Measurements from ENCODE around the gene ADIPOR2.

DNA sequence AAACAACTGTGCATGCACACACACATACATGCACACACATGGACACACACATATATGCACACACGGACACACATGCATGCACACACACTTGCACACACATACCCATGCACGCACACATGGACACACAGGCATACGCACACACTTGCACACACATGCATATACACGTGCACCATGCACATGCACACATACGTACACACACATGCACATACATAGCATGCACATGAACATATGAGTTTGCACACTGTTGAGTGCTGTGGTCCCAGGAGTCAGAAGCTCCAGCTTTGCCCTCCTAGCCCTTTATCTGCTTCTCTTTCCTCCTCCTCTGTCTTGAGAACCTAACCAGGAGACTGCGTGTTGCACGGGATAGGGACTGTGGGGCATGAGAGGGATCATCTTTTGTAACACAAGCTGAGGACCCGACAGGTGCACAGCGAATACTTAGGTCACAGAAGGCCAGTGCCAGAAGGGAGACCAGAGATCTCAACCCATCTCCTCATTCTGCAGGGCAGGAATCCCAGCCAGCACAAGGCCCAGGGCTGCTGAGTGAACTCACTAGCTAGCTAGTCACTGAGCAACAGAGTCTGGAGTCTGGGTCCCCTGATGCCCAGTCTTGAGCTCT is 126.0 kb downstream of the ADIPOR2 start:
- TF ChIP-seq, protein P1, sequence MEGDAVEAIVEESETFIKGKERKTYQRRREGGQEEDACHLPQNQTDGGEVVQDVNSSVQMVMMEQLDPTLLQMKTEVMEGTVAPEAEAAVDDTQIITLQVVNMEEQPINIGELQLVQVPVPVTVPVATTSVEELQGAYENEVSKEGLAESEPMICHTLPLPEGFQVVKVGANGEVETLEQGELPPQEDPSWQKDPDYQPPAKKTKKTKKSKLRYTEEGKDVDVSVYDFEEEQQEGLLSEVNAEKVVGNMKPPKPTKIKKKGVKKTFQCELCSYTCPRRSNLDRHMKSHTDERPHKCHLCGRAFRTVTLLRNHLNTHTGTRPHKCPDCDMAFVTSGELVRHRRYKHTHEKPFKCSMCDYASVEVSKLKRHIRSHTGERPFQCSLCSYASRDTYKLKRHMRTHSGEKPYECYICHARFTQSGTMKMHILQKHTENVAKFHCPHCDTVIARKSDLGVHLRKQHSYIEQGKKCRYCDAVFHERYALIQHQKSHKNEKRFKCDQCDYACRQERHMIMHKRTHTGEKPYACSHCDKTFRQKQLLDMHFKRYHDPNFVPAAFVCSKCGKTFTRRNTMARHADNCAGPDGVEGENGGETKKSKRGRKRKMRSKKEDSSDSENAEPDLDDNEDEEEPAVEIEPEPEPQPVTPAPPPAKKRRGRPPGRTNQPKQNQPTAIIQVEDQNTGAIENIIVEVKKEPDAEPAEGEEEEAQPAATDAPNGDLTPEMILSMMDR (conservative IDR thresholded peaks at IDR 0.05; ENCODE audit: low read depth, low read length), result no peak
- no peak for TF ChIP-seq EZH2 (IDR thresholded peaks at IDR 0.05; ENCODE audit: borderline replicate concordance, low read depth, low read length, poor library complexity, severe bottlenecking)

All from A673 (cell line).